Endothelial cell of hepatic sinusoid (primary cell): ENCODE measurements around the gene PPP2R2B.
"Not testable (repeated sequence)": the region's sequence is repeated elsewhere in the genome, so short reads cannot be mapped to it uniquely, and the experiment has no call there.

Experiments
- in situ Hi-C: cut with HindIII; loops from 2 replicates; pipeline ENCODE4 v1.10.0; 2017; ENCODE audit warnings: low sequenced_read_pairs

PPP2R2B gene

DNA sequence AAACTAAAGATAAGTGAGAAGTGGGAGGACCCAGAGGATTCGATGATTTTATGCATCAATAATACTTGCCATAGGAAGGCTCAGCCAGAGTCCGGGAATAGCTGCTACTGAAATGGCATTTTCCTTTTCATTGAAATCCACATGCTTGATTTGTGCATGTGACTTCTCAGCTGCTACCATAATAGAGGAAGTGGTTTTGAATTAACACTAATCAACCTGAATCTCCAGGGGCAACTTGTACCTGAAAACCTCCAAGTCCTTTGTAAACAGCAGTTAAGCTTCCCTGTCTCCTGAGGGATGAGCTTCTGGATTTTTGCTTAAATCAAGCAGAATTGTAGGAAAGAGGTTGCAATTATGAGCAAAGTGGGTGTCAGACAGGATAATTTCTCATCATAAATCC, 124.9 kb downstream of the PPP2R2B start:
- in situ Hi-C loops, result no loop called here

DNA sequence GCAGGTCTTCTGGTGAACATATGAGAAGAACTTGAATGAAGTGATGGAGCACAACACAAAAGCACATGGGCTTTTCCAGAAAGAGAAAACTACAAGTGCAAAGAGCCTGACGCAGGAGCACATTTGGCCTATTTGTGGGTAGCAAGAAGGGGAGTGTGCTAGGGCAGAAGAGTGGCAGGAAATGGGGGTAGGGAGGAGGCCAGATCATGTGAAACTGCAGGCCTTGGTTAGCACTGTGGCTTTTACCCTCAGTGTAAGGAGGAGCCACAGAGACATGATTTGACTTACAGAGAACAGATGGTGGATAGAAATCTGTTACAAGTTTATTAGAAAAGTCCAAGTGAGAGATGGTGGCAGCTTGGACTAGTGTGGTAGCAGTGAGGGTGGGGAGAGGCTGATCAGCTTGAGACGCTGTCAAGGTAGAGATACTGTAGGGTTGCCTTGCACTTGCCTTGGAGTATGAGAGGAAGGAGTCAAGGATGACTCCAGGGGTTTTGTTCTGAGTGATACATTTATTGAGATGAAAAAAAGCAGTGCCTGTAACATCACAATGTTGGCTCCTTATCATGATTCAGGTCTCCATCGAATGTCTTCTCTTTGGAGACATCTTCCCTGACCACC, 126.7 kb downstream of the PPP2R2B start:
- in situ Hi-C loops, result no loop called here

GRCh38 chr5:146751054-146751453, 127.5 kb downstream of the PPP2R2B start:
- in situ Hi-C loops, result no loop called here

DNA sequence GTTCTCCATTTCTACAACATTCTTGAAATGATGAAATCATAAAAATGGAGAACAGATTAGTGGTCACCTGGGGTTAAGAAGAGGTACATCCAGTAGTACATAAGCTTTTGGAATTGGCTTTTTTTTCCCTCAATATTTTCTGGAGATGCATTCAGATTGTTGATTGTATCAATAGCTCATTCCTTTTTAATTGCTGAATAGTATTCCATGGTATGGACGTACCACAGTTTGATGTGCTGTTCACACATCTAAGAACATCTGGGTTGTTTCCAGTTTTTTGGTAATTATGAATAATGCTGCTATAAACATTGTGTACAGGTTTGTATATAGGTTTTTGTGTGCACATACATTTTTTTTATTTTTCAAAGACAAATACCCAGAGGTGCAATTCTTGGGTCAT, 130.0 kb downstream of the PPP2R2B start:
- in situ Hi-C loops, result no loop called here

DNA sequence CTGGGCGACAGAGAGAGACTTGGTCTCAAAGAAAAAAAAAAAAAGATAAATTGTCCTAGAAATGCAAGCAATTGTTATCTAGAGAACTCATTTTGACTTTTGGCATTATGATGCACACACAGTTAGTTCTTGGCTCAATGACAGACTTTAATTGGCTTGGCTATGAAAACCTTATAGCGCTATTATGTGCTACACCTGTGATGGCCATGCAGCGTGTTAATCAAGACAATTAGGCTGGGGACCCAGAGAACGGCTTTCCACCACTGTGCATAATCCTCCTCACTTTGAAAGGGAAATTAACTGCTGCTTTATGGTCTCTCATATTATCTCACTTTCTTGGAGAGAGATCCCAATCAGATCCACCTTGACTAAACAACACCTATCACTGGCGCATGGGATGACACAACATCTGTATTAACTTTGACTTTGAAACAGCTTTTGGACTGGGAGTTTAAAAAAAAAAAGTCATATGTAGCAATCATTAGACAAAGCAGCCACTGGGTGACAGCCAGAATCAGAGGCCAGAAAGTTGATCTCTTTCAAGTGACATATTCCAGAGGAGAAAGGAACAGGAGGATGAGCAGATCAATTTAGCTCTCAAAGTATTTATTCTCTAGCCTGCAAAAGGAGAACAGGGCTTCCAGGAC, 132.5 kb downstream of the PPP2R2B start:
- in situ Hi-C loops, result no loop called here

GRCh38 chr5:146744068-146744745, 134.3 kb downstream of the PPP2R2B start:
- in situ Hi-C loops, result no loop called here

- in situ Hi-C loops, result no loop called here
These were observed 143.5 kb downstream of the PPP2R2B start for GRCh38 chr5:146734936-146735577.

DNA sequence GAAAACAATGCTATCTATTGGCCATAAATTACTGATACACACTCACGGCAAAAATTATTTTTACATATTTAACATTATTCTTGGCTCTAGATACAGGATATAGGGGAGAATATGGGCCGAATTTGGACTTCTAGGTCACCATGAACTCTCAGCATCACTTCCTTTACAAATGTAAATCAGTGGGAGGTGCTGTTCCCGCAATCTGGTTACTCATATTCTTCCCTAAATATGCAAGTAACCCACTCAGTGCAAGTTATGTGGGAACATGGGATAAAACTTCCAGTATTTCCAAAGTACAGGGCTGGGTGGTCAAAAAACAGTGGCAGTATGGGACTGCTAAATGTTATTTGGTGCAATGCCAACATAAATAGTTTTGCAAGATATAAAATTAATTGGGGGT, 145.6 kb downstream of the PPP2R2B start:
- in situ Hi-C loops, result no loop called here

- in situ Hi-C loops, result no loop called here
These were observed 146.5 kb downstream of the PPP2R2B start for GRCh38 chr5:146731909-146732659.

GRCh38 chr5:146728746-146729145, 149.8 kb downstream of the PPP2R2B start:
- in situ Hi-C loops, result not testable (repeated sequence)

GRCh38 chr5:146726891-146727290, 151.7 kb downstream of the PPP2R2B start:
- in situ Hi-C loops, result no loop called here

- in situ Hi-C loops, result no loop called here
These were observed 152.5 kb downstream of the PPP2R2B start for GRCh38 chr5:146726020-146726419.

GRCh38 chr5:146725025-146725424, 153.5 kb downstream of the PPP2R2B start:
- in situ Hi-C loops, result no loop called here

GRCh38 chr5:146722361-146722779, 156.2 kb downstream of the PPP2R2B start:
- in situ Hi-C loops, result no loop called here

DNA sequence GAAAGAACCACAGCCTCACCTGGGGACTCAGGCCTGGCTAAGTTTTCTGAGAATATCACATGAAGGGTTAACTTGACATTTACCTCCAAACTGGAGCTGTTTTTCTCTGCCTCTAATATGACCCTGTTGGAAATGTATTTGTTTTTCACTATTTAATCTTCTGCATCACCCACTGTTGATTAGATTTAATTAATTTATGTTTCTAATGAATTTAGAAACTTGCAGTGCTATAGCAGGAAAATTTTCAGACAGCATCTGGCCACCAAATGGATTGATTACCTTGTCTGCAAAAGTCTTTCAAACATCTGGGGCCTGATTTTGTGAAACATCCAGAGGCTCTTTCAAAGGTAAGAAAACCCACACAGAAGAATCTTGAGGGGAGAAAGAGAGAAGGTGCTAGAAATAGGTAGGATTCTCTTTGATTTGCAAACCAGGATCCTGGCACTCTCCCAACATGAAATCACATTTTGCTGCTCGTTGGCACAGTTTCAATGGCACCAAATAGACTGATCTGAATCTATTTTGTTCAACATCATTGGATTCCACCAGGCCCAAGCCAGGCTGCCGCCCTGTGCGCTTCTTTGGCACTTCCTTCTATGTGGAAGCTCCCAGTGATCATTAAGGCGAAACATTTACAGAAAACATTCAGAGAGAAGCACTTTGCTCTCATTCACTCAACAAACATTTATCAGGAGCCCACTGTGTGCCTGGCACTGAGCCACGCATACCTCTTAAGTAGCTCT, 157.3 kb downstream of the PPP2R2B start:
- in situ Hi-C loops, result no loop called here

- in situ Hi-C loops, result no loop called here
These were observed 158.4 kb downstream of the PPP2R2B start for GRCh38 chr5:146720107-146720506.

- in situ Hi-C loops, result no loop called here
These were observed 159.4 kb downstream of the PPP2R2B start for GRCh38 chr5:146719179-146719578.

DNA sequence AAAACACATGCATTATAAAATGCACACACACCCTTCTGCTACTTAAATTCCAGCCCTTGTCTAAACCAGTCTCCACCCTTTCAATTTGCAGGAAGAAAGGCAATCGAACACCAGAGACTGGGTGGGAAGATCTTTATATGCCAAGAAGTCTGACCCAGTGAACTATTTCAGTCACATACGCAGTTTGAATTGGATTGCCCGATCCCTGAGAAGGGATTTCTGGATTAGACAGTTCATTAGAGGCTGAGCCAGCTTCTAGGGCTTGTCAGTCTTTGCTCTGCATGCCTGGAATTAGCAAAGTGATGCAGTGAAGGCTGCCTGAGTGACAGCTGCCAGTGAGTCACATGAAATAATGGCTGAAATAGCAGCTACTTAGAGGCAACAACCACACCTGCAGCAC, 159.9 kb downstream of the PPP2R2B start:
- in situ Hi-C loops, result no loop called here

GRCh38 chr5:146717951-146718350, 160.6 kb downstream of the PPP2R2B start:
- in situ Hi-C loops, result no loop called here

DNA sequence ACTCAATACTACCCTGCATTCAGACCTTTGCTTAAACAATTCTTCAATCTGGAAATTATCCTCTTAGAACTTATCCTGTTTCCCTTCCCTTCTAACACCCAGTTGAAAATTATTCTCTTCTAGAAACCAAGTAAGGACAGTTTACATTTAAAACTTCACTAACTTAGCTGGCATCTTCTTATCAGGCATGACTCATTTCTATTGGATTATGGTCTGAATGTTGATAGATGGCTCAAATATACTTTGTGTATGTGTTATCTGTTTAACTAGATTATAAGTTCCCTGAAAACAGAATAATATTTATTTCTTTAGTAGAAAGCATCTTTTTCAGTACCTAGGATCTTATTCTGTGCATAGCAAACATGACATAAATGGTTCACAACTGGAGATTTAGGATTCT, 161.9 kb downstream of the PPP2R2B start:
- in situ Hi-C loops, result no loop called here
